Testis (tissue), 2 donors: ENCODE results near the gene ADAMTSL1.
"Not testable (repeated sequence)": the region's sequence is repeated elsewhere in the genome, so short reads cannot be mapped to it uniquely, and the experiment has no call there.

Source experiments
- POLR2A ChIP-seq: fragments of 450-650 bp; IDR thresholded peaks from one replicate; pipeline ENCODE4 v1.6.1; 2017; ENCODE audit warnings: antibody characterized with exemption, mild to moderate bottlenecking, moderate library complexity
- TF ChIP-seq, protein P1 (sequence below), 3 experiments: fragments of 450-650 bp in 2 of 3; fragments of 200-600 bp in 1 of 3; sonication (generic) in 1 of 3; IDR thresholded peaks; one replicate each; pipeline ENCODE4 v1.5.1; 2016 to 2019; ENCODE audit warnings: antibody characterized with exemption in 3 of 3, mild to moderate bottlenecking in 2 of 3, moderate library complexity in 1 of 3

- TF ChIP-seq POLR2A, result not testable (repeated sequence)
- TF ChIP-seq, protein P1, sequence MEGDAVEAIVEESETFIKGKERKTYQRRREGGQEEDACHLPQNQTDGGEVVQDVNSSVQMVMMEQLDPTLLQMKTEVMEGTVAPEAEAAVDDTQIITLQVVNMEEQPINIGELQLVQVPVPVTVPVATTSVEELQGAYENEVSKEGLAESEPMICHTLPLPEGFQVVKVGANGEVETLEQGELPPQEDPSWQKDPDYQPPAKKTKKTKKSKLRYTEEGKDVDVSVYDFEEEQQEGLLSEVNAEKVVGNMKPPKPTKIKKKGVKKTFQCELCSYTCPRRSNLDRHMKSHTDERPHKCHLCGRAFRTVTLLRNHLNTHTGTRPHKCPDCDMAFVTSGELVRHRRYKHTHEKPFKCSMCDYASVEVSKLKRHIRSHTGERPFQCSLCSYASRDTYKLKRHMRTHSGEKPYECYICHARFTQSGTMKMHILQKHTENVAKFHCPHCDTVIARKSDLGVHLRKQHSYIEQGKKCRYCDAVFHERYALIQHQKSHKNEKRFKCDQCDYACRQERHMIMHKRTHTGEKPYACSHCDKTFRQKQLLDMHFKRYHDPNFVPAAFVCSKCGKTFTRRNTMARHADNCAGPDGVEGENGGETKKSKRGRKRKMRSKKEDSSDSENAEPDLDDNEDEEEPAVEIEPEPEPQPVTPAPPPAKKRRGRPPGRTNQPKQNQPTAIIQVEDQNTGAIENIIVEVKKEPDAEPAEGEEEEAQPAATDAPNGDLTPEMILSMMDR (IDR thresholded peaks at IDR 0.05), result not testable (repeated sequence)
These were observed 456.7 kb downstream of the ADAMTSL1 start for GRCh38 chr9:18930611-18931010.
